Tibial nerve (tissue), 3 donors: ENCODE results near the gene GSTM2.

Experiments
- POLR2A ChIP-seq, 2 donors: fragments of 450-650 bp; IDR thresholded peaks; one replicate each; pipeline ENCODE4 v1.6.1; 2017; ENCODE audit warnings: antibody characterized with exemption in 2 of 2, mild to moderate bottlenecking in 2 of 2, moderate library complexity in 2 of 2
- TF ChIP-seq, protein P1 (sequence below), 5 experiments: fragments of 200-600 bp in 3 of 5; fragments of 450-650 bp in 2 of 5; sonication (generic) in 3 of 5; IDR thresholded peaks; one replicate each; pipeline ENCODE4 v1.5.1; 2016 to 2019; ENCODE audit warnings: antibody characterized with exemption in 5 of 5, mild to moderate bottlenecking in 3 of 5, moderate library complexity in 2 of 5

DNA sequence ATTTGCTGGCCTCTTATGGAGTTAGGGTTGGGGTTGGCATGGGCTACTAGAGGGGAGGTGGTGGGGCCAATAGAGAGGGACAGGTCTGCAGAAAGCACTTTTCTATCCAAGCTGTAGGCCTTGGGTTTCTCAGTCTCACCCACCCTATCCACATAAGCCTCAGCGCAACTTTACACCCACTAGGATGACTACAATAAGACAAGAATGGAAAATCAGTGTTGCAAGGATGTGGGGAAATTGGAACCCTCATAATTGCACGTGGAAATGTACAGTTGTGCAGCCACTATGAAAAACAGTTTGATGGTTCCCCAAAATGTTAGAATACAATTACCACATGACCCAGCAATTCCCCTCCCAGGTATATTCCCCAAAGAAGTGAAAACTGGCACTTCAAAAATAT lies 26.0 kb upstream of the GSTM2 start:
- TF ChIP-seq, protein P1, sequence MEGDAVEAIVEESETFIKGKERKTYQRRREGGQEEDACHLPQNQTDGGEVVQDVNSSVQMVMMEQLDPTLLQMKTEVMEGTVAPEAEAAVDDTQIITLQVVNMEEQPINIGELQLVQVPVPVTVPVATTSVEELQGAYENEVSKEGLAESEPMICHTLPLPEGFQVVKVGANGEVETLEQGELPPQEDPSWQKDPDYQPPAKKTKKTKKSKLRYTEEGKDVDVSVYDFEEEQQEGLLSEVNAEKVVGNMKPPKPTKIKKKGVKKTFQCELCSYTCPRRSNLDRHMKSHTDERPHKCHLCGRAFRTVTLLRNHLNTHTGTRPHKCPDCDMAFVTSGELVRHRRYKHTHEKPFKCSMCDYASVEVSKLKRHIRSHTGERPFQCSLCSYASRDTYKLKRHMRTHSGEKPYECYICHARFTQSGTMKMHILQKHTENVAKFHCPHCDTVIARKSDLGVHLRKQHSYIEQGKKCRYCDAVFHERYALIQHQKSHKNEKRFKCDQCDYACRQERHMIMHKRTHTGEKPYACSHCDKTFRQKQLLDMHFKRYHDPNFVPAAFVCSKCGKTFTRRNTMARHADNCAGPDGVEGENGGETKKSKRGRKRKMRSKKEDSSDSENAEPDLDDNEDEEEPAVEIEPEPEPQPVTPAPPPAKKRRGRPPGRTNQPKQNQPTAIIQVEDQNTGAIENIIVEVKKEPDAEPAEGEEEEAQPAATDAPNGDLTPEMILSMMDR (IDR thresholded peaks at IDR 0.05): no peak
- no peak for TF ChIP-seq POLR2A (IDR thresholded peaks at IDR 0.05)
